GM21526 (cell line): Measurements from ENCODE around the gene TXNRD2.

Source experiments
- ATAC-seq: cut with Tn5 transposase; IDR thresholded peaks from one replicate; pipeline ENCODE4 v1.9.1; 2021; ENCODE audit warnings: moderate library complexity; ENCODE audit not compliant: unreplicated experiment, low FRiP score

The TXNRD2 gene

DNA sequence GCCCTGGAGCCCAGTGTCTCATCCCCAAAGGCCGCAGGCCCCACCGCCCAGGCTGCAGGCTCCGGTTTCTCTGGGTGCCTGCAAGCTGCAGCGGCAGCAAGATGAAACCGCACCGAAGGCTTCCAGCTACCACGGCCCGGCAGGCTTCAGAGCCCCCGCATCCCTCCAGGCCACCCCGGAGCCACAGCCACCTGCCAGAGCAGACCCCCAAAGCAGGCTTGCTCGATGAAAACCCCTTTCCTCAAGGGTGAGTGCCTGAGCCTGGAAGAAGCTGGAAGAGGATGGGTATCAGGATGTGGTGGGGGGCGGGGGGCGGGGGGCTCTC, 62.4 kb downstream of the TXNRD2 start:
- no peak for ATAC-seq

DNA sequence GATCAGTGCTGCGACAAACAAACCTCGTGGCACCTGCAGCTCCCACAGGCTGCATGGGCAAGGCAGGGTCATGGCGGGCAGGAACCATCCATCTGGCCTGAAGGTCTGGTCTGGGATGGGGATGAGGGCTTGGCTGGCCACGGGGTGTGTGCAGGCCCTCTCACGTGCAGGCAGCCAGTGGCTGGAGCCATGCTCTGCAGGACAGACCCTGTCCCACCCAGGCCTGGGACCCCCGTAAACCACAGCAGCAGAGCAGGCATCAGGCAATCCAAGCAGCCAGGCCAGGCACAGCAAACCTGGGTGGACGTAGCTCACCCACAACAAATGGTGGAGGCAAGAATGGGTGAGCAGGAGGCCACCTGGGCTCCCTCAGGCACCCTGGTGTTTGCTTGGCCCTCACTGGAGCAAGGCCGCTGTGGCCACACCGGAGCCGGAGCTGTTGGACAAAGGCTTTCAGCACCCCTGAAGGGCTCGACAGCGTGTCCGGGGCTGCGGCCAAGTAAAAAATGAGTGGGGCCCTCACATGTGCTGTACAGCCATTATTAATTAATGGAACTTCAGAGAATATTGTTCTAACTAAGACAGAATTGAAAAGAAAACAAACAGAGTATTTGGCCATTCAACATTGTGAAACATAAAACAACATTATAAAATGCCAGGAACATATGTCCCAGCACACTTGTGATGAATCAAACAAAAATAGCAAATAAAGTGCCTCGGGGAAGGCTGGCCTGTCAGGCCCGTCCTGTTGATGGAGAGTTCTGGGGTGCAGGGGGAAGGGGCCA, 63.0 kb downstream of the TXNRD2 start:
- ATAC-seq, result no peak

DNA sequence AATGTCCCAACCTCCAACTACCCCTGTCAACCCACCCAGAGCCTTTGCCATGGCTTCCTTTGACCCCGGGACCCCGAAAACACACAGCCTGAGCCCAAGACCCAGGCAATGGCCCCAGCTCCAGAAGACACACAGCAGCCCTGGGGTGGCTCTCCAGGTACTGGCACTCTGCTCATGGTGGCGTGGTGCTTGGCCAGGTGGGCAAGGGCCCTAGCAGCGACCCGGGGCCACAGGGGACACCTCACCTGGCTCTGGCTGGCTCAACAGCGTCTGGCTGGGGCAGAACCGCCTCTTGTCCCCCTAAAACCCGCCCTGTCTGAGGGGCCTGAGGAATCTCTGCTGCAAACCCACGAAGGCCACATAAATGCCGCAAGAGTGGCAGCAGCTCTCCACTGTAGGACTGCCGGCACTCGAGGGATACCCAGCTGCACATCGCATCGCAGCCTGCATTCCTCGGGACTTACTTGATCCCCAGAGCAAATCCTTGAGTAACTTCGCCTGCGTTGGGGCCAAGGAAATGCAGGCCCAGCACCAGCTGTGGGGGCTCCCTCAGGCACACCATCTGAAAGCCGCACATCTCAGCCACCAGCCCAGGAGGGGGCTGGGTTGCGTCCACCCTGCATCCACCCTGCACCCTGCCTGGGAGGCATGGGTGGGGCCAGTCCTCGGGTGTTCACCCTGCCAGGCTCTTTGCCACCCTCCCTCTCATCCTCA, 63.8 kb downstream of the TXNRD2 start:
- ATAC-seq, result no peak

DNA sequence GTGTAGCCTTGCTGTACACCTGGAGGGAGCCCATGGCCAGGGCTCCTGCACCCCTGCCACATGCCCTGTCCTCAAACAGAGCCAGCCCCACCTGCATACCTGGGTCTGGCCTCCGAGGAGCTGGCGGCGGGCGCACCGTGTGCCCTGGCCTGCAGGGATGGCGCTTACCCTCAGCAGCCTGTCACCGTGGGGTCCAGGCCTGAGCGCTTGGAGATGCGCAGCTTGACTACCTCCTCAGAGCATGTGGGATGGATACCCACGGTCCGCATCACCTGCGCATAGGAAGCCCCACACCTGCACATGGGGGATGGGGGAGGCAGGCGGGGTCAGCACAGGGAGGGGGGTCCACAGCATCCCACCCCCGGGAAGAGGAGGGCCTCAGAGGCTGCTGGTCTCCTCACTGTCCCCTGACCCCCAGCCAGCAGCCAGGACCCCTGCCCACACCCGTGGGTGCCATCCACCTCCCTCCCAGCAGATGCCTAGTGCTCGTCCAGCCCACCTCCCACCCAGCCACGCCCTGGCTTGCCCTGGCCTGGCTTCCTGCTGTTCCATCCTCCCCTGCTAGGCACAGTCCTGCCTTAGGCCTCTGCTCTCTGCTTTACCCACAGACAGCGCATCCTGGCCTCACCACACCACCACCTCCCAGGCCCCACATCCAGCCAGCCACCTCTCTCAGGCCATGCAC, 64.5 kb downstream of the TXNRD2 start:
- ATAC-seq, result no peak

DNA sequence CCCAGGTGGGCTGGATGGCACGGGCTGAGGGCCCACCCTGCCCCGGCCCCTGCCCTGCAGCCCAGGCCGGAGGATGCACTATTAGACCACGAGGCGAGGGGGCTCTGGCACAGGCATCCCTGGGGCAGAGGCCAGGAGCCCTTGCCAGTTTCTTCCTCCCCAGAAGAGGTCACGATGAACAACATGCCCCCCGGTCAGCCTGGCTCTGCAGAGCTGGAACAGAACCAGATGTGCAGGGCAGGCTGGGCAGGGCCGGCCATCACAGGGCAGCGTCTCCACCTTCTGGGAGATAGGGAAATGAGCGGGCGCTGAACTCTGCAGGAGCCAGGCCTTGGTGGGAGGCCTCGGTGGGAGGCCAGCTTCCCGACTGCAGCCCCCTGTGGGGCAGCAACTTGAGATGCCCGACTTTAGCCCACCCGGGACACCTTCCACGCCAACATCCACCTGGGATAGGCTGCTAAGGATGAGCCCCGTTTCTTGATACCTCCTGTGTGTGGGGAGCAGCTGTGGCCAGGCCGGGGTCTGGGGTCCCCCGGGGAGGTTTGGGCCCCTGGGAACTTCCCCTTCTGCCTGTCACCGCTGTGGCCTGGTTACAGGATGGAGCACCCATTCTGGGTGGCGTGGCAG, 65.2 kb downstream of the TXNRD2 start:
- ATAC-seq, result no peak

DNA sequence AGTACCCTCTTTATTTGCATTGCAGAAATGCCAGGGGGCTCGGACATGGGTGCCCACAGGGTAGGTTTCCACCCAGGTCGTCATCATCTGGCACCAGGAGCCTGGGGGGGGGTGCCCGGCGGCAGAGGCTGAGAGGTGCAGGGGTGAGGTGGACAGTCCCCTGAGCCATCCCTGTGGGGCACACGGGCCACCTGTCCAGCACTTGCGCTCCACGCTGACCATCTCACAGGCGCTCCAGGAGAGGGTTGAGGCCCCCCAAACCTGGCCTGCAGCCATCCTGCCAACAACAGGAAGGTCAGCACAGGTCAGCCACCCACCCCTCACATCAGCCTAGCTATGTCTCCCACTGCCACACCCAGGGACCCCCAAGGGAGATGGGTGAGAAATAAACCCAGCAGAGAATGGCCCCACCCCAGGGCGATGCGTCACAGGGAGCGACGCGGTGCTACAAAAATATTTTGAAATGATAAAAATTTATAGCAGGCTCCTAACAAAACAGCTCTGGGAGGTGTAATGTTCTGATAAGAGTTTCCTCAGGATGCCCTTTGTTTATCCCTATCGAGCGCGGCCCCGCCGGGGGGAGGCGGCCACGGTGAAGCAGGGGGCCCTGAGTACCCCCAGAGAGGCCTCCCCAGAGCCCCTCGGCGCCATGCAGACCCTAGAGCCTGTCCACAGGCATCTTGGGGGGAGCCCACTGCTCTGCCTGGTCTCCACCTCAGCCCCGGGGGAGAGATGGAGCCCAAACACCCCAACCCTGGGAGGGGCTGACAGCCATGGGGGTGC, 65.9 kb downstream of the TXNRD2 start:
- no peak for ATAC-seq

DNA sequence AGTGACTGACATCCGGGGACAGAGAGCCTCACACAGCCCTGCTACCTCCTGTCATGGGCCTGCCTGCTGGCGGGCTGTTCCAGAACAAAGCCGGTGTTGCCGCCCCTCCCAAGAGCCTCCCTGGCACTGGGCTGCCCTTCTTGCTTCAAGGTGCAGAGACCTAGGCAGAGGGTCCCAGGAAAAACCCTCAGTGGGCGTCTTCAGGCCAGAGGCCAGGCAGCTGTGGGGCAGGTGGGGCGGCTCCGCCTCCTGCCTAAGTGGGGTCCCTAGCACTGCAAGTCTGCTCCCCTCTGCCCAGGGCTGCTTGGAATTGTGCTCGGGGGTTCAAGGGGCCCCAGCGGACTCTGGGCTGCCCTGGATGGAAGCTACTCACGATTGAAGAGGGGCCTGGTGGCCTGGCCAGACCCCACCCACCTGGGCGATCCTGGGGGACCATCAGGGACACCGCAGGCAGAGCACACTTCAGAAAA, 66.5 kb downstream of the TXNRD2 start:
- no peak for ATAC-seq

DNA sequence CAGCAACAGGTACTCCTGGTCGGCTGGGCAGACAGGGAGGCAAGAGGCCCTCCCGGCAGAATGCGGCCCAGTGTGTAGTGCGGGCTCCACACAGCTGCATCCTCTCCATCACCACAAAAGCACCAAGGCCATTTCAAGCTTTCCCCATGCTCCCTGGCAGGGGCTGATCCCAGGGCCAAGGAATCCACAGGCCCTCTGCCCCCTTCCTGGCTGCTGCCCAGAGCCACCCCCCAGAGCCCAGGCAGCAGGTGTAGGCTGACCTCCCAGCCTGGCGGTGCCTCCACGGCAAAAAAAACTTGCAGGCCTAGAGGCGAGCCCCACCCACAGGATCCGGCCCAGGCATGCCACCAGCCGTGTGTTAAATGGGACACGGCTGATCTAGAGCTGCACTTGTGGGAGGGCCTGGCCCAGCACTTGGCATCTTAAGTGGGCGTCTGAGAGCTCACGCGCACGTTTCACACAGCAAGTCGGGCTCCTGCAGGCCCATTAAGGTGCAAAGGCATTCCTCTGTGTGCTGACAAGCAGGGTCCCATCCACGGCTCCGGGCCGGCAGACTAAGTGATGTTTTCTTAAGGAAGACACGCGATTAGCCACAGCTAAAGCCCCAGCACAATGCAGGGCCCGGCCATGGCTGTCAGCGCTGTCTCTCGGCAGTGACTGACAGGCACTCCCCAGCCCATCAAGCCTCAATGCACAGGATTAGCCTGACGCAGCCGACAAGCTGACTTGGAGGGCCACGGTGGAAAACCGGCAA, 67.1 kb downstream of the TXNRD2 start:
- no peak for ATAC-seq

DNA sequence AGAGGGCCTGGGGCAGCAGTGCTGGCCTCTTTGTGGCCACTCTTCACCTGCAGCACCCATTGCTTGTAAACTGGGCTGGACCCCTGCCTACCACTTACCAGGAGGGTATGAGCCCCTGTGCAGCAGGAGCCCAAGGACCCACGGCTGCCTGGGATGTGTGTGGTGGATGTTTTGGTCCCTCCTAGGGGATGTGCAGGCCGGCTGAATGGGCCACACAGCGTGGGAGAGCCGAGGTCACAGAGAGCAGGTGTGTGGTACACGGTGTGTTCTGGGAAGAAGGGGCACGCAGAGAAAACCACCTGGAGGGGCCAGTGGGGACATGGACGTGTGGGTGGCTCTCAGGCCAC, 67.7 kb downstream of the TXNRD2 start:
- ATAC-seq, result no peak

DNA sequence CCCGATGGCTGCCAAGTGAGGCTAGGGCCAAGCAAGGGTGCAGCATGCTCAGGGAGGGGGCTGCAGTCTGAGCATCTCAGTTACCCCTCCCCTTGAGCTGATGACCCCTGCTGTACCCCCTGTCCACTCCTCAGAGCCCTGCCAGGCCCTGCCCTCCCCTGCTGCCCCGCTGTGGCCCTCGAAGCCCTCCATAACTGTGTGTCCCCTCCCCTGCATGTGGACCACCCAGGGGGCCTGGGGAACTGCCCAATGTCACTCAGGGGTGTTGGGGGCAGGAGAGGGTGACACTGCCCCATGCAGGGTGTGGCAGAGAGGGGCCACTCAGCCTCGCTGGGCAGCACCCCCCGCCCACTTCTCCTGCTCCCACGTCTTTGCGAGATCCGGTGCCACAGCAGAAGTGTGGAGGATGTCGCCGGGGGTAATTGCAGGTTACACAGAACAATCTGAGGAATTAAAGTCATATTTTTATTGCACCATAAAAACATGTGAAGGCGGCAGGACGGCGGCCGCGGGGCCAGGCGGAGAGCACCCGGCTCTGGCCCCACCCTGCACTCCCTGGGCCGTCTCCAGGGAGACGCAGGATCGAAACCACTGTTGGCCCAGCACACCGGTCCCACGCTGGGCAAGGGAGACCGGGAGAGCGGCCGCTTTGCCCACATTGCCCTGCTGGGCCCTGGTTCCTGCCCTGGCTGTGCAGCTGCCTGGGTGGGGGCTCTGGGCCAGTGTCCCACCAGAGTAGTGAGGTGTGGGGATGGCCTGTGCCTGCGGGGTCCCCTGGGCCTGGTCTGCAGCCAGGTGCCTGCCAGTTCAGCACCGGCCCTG, 68.3 kb downstream of the TXNRD2 start:
- ATAC-seq, result no peak

DNA sequence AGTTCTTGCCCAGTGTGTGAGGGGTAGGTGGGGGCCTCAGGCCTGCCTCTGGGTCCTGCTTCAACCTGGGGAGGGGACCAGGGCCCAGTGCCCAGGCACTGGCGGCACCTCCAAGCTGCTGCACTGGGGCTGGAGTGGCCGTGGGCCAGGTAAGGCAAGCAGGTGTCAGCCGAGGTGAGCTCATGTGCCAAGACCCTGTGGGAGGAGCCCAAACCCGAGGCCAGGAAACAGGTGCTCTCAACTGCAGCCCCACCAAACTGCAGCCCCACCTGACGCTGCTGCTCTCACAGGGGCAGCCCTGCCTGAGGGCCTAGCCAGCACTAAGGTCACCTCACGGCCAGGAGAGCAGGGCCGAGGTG, 68.9 kb downstream of the TXNRD2 start:
- ATAC-seq, result no peak

DNA sequence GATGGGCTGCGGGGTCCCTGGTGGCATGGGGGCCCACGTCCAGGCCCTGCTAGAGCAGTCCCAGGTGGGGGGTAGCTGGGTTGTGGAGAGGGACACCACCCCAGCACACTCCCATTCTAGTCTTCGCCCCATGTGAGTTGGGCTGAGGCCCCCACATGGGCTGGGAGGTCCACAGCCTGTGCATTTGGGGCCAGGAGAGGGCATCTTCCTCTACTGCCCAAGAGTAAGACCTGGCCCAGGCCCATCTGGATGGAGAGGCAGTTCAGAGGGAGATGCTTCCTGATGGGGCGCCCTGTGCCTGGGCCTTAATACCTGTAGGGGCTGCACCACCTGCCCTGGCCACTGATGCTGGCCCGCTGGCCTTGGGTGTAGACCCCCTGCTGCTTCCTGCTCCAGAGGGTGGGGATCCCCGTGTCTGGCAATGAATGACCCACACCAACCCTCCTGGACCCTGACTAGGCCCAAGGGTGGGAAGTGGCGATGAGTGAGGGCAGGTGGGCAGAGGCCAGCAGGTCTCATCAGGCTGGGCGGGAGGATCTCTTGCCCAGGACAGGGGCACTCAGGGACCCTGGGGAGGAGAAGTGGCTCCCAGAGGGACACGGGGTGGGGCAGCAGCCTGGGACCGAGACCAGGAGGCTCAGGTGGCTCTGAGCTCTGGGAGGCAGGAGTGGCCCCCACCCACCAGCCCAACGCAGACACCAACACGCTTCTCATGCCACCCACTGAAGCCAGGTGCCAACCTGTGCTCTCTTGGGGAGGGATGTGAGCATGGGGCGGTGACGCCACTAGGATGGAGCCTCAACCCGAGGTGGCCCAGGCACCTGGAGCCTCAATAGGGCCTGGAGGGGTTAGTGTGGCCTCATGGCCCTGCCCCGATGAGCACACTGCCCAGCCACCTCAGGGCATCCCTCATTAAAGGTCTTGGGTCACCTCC, 69.5 kb downstream of the TXNRD2 start:
- no peak for ATAC-seq

DNA sequence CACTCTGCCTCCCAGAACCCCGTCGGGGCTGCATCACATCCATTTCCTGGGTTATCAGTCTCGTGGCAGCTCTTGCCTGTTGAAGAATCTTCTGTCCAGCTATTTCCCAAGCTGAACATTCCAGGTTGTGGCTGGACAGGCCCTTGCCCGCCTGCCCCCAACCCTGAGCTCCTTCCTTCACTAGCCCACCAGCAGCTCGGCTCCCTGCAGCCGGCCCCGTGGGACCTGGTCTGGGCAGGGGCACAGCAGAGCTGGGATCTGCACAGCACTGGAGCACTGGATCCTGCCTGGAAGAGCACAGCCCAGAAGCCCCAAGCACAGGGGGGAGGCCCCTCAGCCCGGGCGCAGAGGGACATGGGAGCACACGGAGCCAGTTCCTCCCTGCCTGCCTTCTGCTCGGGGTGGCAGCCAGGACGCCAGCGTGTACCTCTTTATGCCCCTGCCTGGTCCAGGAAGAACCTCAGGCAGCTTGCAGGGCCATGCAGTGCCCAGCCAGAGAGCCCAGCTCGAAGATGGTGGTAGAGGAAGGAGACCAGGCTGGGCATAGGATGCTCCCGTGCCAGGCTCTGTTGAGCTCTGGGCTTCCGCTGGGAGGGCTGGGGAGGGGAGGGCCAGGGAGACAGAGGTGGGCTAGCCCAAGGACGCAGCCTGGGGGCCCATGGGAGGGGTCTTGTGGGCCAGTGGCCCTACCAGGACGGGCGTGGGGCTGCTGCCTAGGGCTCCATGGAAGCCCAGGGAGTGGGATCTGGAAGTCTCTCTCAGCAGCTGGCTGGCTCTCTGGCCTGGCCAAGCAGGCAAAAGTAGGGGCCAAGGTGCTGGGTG, 70.4 kb downstream of the TXNRD2 start:
- no peak for ATAC-seq

DNA sequence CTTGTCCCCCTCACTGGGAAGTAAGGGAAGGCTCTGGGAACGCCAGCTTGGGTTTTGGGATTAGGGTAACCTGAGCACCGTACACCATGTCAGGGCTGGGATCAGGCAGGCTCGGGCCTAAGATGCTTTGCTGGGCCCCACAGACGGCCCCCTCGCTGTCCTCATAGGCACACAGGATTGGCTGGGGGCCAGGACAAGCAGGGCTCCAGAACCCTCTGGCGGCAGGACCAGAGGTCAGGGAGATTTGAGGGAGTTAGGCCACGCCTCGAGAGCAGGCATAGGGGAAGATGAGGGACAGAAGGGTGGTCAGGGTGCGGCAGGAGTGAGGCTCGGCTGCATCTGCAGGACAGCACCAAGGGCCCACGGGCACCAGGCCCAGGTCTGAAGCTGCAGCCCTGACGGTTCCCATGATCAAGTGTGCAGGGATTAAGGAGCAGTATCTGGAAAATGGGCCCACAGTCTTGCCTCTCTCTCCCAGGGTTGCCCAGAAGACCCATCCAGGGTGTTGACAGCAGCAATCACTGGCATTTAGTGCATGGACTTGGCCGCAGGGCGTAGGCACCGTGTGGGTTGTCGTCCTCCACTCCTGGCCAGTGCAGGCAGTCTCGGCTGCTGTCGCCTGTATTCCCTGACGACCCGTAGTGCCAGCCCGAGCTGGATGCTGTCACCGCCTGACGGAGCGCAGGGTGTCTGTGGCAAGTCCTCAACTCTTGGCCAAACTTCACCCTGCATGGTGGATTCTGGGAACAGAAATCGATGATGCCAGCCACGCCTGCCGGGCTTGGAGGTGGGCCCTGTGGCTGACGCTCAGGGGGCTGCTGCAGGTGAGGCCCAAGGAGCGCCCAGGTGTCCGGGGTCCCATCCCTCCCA, 71.2 kb downstream of the TXNRD2 start:
- no peak for ATAC-seq

DNA sequence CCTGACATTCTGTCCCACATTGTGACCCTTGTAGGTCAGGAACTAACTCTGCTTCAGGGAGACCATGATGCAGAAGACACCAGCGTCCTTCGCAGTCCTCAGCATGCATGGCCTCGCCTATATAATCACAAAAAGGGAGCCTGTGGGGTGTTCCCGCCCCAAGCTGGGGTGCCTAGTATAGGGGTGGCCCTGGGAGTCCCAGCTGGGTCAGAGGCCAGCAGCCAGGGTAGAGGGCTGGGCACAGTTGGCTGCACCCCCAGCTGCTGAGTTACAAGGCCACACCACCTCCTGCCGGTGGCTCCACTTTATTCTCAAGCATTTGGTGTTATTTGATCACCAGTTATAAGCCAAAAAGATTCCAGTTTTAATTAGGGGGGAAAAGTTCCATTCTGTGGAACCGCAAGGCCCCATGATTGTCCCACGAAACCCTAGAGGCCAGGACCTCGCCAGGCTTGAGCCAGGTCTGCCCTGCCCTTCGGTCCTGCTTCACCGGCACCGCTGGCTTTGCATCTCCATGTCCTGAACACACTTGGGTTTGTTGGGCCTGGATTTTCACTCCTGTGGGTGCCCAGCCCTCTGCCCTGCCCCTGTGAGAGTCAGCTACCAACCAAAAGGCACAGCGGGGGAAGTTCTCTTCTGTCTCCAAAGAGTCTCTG, 72.0 kb downstream of the TXNRD2 start:
- no peak for ATAC-seq
